ENCODE data around the gene RNF181. TPM values are rescaled to one million over a fixed set of nuclear protein-coding genes. Genes with fewer than 3 reads are reported as not detected.
A peak's percentile ranks its signal among the peaks of the same experiment; 100 is the strongest.

RNF181 gene
- total RNA-seq, 2 donors from 2014 or later = 109 to 194 TPM

DNA sequence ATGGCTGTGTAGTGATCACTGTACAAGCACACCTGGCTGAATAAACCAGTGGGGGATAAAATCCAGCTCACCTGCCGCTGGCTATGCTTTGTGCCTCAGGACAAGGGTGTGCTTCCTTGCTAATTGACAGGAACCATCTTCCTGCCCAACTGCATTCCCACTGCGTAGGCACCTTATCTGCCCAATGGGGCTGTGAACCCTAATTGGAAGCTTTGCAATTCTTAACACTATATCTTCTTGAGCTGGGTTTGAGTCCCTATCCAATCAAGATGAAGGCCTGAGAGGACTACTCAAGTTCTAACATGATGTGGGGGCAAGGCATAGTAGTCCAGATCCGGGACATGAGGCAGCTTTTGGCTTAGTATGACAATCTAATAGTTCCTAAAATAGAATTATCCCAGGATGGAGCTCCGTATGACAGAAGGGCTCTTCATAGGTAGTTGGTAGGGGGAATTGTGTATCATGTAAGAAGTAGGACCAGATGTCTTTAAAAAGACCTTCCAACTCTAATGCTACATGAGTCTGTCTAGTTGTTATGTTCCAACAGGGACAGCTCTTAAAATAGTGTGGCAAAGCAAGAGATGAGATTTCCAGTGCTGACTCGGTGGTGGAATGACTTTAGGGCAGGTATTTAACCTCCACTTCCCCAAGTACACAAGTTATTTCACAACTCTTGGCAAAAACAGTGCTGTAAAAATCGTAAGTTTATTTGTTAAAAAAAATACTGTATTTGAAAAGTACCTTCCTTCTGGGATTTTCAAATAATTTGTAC lies 9.2 kb downstream of the RNF181 start:
- Histone ChIP-seq H3K9me3 (no peaks in the 10 kb centered on the region), H3K4me1 (peaks cover 0 to 77% of the 10 kb centered on the region in 2 donors), H3K4me3 (no peak overlapping the region), H3K27ac (peak overlapping the region; percentile 88 to 90), H3K27me3 (no peaks in the 10 kb centered on the region), H3K36me3 (peaks cover 12% of the 10 kb centered on the region)
- TF ChIP-seq CTCF (IDR thresholded peaks at IDR 0.05) = no peak
- no peak for DNase-seq (ENCODE audit: low spot score)

GRCh38 chr2:85605406-85606115 lies 10.0 kb downstream of the RNF181 start:
- DNase-seq (ENCODE audit: low spot score) = no peak
- H3K27ac ChIP-seq = peak overlapping the region; percentile 88 to 90
- no peaks in the 10 kb centered on the region for H3K9me3 ChIP-seq
- no peak overlapping the region for H3K4me3 ChIP-seq
- peaks cover 12% of the 10 kb centered on the region for H3K36me3 ChIP-seq
- no peak for TF ChIP-seq CTCF (IDR thresholded peaks at IDR 0.05)
- no peaks in the 10 kb centered on the region for H3K27me3 ChIP-seq
- H3K4me1 ChIP-seq = peaks cover 0 to 86% of the 10 kb centered on the region in 2 donors

- Histone ChIP-seq H3K9me3 (no peaks in the 10 kb centered on the region), H3K4me3 (no peak overlapping the region), H3K36me3 (peaks cover 12% of the 10 kb centered on the region), H3K27ac (peak overlapping the region; percentile 88 to 90), H3K4me1 (peaks cover 0 to 86% of the 10 kb centered on the region in 2 donors), H3K27me3 (no peaks in the 10 kb centered on the region)
- no peak for TF ChIP-seq CTCF (IDR thresholded peaks at IDR 0.05)
- DNase-seq (ENCODE audit: low spot score) = no peak
These were observed 10.5 kb downstream of the RNF181 start for GRCh38 chr2:85606116-85606455.

- Histone ChIP-seq H3K36me3 (peaks cover 12% of the 10 kb centered on the region), H3K9me3 (no peaks in the 10 kb centered on the region), H3K27ac (peak overlapping the region; percentile 50 to 90), H3K4me3 (no peak overlapping the region), H3K4me1 (peaks cover 0 to 86% of the 10 kb centered on the region in 2 donors), H3K27me3 (no peaks in the 10 kb centered on the region)
- TF ChIP-seq CTCF (IDR thresholded peaks at IDR 0.05) = no peak
- no peak for DNase-seq (ENCODE audit: low spot score)
These were observed 12.0 kb downstream of the RNF181 start for GRCh38 chr2:85607268-85608215.

GRCh38 chr2:85611217-85611704 lies 15.7 kb downstream of the RNF181 start:
- peaks cover 0 to 54% of the 10 kb centered on the region in 2 donors for H3K4me1 ChIP-seq
- TF ChIP-seq CTCF (IDR thresholded peaks at IDR 0.05) = no peak
- peaks cover 12% of the 10 kb centered on the region for H3K36me3 ChIP-seq
- no peaks in the 10 kb centered on the region for H3K9me3 ChIP-seq
- no peaks in the 10 kb centered on the region for H3K27me3 ChIP-seq
- no peak for DNase-seq (ENCODE audit: low spot score)
- H3K27ac ChIP-seq = peak overlapping the region; percentile 86 to 90
- H3K4me3 ChIP-seq = peak overlapping the region; percentile 94 to 97
